RWPE2 (cell line): ENCODE measurements around the gene CCDC171.

ENCODE experiments used
- ATAC-seq: fragments of 200-7000 bp; cut with Tn5 transposase; 3 replicates; pipeline ENCODE4 v1.9.1; 2021; ENCODE audit warnings: low read depth
- DNase-seq: peaks from one replicate; pipeline ENCODE4 v3.0.0-alpha.2; 2020; ENCODE audit warnings: low spot score
- H3K27ac ChIP-seq: fragments of 450-650 bp; 2 replicates; pipeline ENCODE4 v1.5.1; 2017; ENCODE audit warnings: mild to moderate bottlenecking; ENCODE audit not compliant: poor library complexity, severe bottlenecking
- H3K27me3 ChIP-seq: fragments of 250-450 bp; sonication (Bioruptor Pico); 2 replicates; pipeline ENCODE4 v1.5.1; 2021; ENCODE audit warnings: mild to moderate bottlenecking, moderate library complexity; ENCODE audit not compliant: insufficient read depth, poor library complexity, severe bottlenecking
- H3K36me3 ChIP-seq: fragments of 250-450 bp; sonication (Bioruptor Pico); 2 replicates; pipeline ENCODE4 v1.5.1; 2020; ENCODE audit warnings: low read depth, mild to moderate bottlenecking, moderate library complexity
- H3K4me1 ChIP-seq: fragments of 250-450 bp; sonication (Bioruptor Pico); 2 replicates; pipeline ENCODE4 v1.5.1; 2021; ENCODE audit warnings: mild to moderate bottlenecking, moderate library complexity; ENCODE audit not compliant: insufficient read depth, poor library complexity, severe bottlenecking
- H3K4me3 ChIP-seq: fragments of 250-450 bp; sonication (Bioruptor Pico); 2 replicates; pipeline ENCODE4 v1.5.1; 2021; ENCODE audit warnings: mild to moderate bottlenecking, moderate library complexity; ENCODE audit not compliant: severe bottlenecking
- H3K9me3 ChIP-seq: fragments of 250-450 bp; sonication (Bioruptor Pico); 2 replicates; pipeline ENCODE4 v1.5.1; 2021; ENCODE audit warnings: mild to moderate bottlenecking, moderate library complexity; ENCODE audit not compliant: severe bottlenecking
- CTCF ChIP-seq: fragments of 450-650 bp; IDR thresholded peaks from one replicate; pipeline ENCODE4 v1.5.1; 2017; ENCODE audit warnings: mild to moderate bottlenecking, moderate library complexity; ENCODE audit not compliant: poor library complexity, severe bottlenecking

Gene CCDC171

DNA sequence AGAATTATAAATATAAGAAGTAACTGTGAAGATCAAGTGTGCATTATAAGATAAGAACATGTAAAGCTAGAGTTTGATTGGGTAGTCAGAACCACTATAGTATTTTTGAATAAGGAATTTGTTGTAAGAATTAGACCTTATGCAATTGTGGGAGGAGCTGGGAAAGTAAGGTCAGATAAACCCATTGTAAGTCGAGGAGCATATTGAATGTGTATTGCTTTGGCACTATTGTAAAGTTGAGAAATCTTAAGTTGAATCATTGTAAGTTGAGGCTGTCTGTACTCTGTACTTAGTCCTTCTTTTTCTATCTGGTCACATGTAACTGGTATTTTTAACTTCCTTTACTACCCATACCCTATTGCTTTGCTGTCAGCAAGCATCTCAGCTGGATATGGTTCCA lies 158.7 kb downstream of the CCDC171 start:
- H3K4me1 ChIP-seq, result no peaks in the 10 kb centered on the region
- H3K9me3 ChIP-seq, result no peaks in the 10 kb centered on the region
- no peak for DNase-seq
- TF ChIP-seq CTCF, result no peak
- no peak overlapping the region for H3K4me3 ChIP-seq
- H3K27me3 ChIP-seq, result no peaks in the 10 kb centered on the region
- no peaks in the 10 kb centered on the region for H3K36me3 ChIP-seq
- no peak for ATAC-seq
- H3K27ac ChIP-seq, result no peak overlapping the region

- Histone ChIP-seq H3K4me3 (no peak overlapping the region), H3K27me3 (no peaks in the 10 kb centered on the region), H3K36me3 (no peaks in the 10 kb centered on the region), H3K4me1 (no peaks in the 10 kb centered on the region), H3K9me3 (no peaks in the 10 kb centered on the region), H3K27ac (no peak overlapping the region)
- no peak for DNase-seq
- no peak for ATAC-seq
- TF ChIP-seq CTCF, result no peak
These were observed 159.1 kb downstream of the CCDC171 start for GRCh38 chr9:15711931-15712330.

DNA sequence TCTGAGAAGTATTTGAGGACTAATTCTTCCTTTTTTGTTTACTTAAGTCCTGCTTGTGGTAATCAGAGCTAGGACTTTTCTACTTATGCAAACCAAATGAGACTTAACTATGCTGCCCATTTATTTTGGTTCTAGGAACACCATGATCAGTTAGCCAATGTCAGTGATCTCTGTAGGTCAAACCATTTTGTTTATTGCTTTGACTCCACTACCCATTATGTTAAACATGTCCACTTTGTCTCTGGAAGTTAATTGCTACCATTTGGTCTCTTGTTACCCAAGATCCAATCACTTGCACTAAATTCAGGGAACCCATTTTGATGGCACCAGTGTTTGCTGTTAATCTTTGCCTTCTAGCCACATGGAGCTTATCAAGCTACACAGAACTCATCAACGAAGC lies 161.9 kb downstream of the CCDC171 start:
- H3K9me3 ChIP-seq, result no peaks in the 10 kb centered on the region
- no peaks in the 10 kb centered on the region for H3K36me3 ChIP-seq
- ATAC-seq, result no peak
- DNase-seq, result no peak
- H3K4me3 ChIP-seq, result no peak overlapping the region
- no peaks in the 10 kb centered on the region for H3K27me3 ChIP-seq
- no peaks in the 10 kb centered on the region for H3K4me1 ChIP-seq
- H3K27ac ChIP-seq, result no peak overlapping the region
- TF ChIP-seq CTCF, result no peak

GRCh38 chr9:15717290-15717967 lies 164.6 kb downstream of the CCDC171 start:
- DNase-seq, result no peak
- no peak for TF ChIP-seq CTCF
- H3K9me3 ChIP-seq, result no peaks in the 10 kb centered on the region
- H3K4me3 ChIP-seq, result no peak overlapping the region
- ATAC-seq, result no peak
- H3K36me3 ChIP-seq, result no peaks in the 10 kb centered on the region
- no peaks in the 10 kb centered on the region for H3K4me1 ChIP-seq
- H3K27ac ChIP-seq, result no peak overlapping the region
- no peaks in the 10 kb centered on the region for H3K27me3 ChIP-seq

DNA sequence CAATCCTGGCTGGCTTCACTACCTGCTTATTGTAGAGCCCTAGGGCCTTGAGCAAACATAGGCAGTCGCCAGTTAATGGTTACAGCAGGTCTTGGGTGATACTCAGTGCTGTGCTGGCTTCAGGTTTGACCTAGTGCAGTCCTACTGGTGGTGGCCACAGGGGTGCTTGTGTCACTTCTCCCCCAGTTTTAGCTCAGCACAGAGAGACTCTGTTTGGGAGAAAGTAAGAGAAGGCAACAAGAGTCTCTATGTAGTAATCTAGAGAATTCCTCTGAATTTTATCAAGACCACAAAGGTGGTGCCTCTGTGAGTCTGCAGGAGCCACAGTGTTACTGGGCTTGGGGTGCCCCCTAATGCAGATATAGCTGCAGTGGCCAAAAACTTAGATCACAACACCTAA lies 165.6 kb downstream of the CCDC171 start:
- no peaks in the 10 kb centered on the region; the same call in 1 of the 2 replicates for H3K36me3 ChIP-seq
- ATAC-seq (no peak), DNase-seq (no peak)
- TF ChIP-seq CTCF, result no peak
- no peak overlapping the region for H3K4me3 ChIP-seq
- no peak overlapping the region for H3K27ac ChIP-seq
- no peaks in the 10 kb centered on the region for H3K27me3 ChIP-seq
- peaks cover 2% of the 10 kb centered on the region for H3K4me1 ChIP-seq
- H3K9me3 ChIP-seq, result no peaks in the 10 kb centered on the region
